HEK293 (cell line): Measurements from ENCODE around the gene SYNDIG1.

Experiments used
- CTCF ChIP-seq: fragments of 450-650 bp; formaldehyde crosslinking; IDR thresholded peaks from 2 replicates; pipeline ENCODE4 v1.5.1; 2016; ENCODE audit warnings: missing biosample characterization, missing genetic modification characterization
- ELK4 ChIP-seq: IDR thresholded peaks from 2 replicates; pipeline ENCODE4 v1.6.1; 2011; ENCODE audit warnings: mild to moderate bottlenecking, low read depth, low read length, borderline replicate concordance
- HOXA7 ChIP-seq: sonication (generic); formaldehyde crosslinking; IDR thresholded peaks from 2 replicates; pipeline ENCODE4 v1.8.1; 2022; ENCODE audit warnings: missing genetic modification reagents, borderline replicate concordance
- SP7 ChIP-seq: fragments of 450-650 bp; formaldehyde crosslinking; IDR thresholded peaks from 2 replicates; pipeline ENCODE4 v1.5.1; 2016; ENCODE audit warnings: missing biosample characterization, missing genetic modification characterization
- ZBTB8A ChIP-seq: fragments of 450-650 bp; formaldehyde crosslinking; IDR thresholded peaks from 2 replicates; pipeline ENCODE4 v1.5.1; 2016; ENCODE audit warnings: missing biosample characterization, missing genetic modification characterization
- ZNF221 ChIP-seq: fragments of 450-650 bp; formaldehyde crosslinking; IDR thresholded peaks from 2 replicates; pipeline ENCODE4 v1.5.1; 2017; ENCODE audit warnings: missing biosample characterization, missing genetic modification characterization, borderline replicate concordance
- ZNF23 ChIP-seq: fragments of 450-650 bp; formaldehyde crosslinking; IDR thresholded peaks from 2 replicates; pipeline ENCODE4 v1.5.1; 2016; ENCODE audit warnings: missing biosample characterization, missing genetic modification characterization, borderline replicate concordance
- ZNF274 ChIP-seq, 2 experiments: fragments of 200-500 bp in 1 of 2; fragments of 450-650 bp in 1 of 2; sonication (Bioruptor generic) in 1 of 2; formaldehyde crosslinking in 1 of 2; IDR thresholded peaks; 2 replicates each; pipeline versions ENCODE4 v1.5.1 to v1.6.1; 2014 to 2016; ENCODE audit warnings: borderline replicate concordance in 1 of 2, inconsistent platforms in 1 of 2, low read length in 1 of 2, missing biosample characterization in 1 of 2, missing genetic modification characterization in 1 of 2
- ZNF292 ChIP-seq: fragments of 450-650 bp; formaldehyde crosslinking; IDR thresholded peaks from 2 replicates; pipeline ENCODE4 v1.5.1; 2016; ENCODE audit warnings: low read depth, missing biosample characterization, missing genetic modification characterization, borderline replicate concordance
- ZNF629 ChIP-seq: fragments of 450-650 bp; formaldehyde crosslinking; IDR thresholded peaks from 2 replicates; pipeline ENCODE4 v1.5.1; 2017; ENCODE audit warnings: missing biosample characterization, missing genetic modification characterization
- ZNF707 ChIP-seq: fragments of 450-650 bp; formaldehyde crosslinking; IDR thresholded peaks from 2 replicates; pipeline ENCODE4 v1.5.1; 2016; ENCODE audit warnings: missing biosample characterization, missing genetic modification characterization
- ZNF777 ChIP-seq: fragments of 450-650 bp; formaldehyde crosslinking; IDR thresholded peaks from 2 replicates; pipeline ENCODE4 v1.5.1; 2017; ENCODE audit warnings: missing biosample characterization, missing genetic modification characterization, borderline replicate concordance
- TF ChIP-seq, protein P1 (sequence below): fragments of 450-650 bp; formaldehyde crosslinking; IDR thresholded peaks from 2 replicates; pipeline ENCODE4 v1.5.1; 2016; ENCODE audit warnings: missing biosample characterization, missing genetic modification characterization

GRCh38 chr20:24469116-24469893, at the start of gene SYNDIG1:
- TF ChIP-seq CTCF (no peak; the same call in 1 of the 2 replicates), ZNF292 (no peak), ZNF23 (tag by site-specific recombination) (no peak), HOXA7 (CRISPR knock-in tag) (no peak), ZNF707 (tag by site-specific recombination) (no peak), ZBTB8A (tag by site-specific recombination) (peak; percentile 78), ZNF629 (no peak), ELK4 (no peak), SP7 (tag by site-specific recombination) (no peak), ZNF777 (tag by site-specific recombination) (no peak), ZNF274 (IDR thresholded peaks at IDR 0.05; ENCODE audit: low read length) (no peak), ZNF274 (tag by site-specific recombination; IDR thresholded peaks at IDR 0.05; ENCODE audit: borderline replicate concordance) (no peak), ZNF221 (tag by site-specific recombination) (no peak)
- TF ChIP-seq, protein P1, sequence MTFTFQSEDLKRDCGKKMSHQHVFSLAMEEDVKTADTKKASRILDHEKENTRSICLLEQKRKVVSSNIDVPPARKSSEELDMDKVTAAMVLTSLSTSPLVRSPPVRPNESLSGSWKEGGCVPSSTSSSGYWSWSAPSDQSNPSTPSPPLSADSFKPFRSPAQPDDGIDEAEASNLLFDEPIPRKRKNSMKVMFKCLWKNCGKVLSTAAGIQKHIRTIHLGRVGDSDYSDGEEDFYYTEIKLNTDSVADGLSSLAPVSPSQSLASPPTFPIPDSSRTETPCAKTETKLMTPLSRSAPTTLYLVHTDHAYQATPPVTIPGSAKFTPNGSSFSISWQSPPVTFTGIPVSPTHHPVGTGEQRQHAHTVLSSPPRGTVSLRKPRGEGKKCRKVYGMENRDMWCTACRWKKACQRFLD: no peak
